NCI-H146 (cell line): ENCODE results near the gene CSHL1.

Experiments
- DNase-seq: peaks from one replicate; lab custom pipeline; 2025; lab: John Stamatoyannopoulos, UW

Gene CSHL1

DNA sequence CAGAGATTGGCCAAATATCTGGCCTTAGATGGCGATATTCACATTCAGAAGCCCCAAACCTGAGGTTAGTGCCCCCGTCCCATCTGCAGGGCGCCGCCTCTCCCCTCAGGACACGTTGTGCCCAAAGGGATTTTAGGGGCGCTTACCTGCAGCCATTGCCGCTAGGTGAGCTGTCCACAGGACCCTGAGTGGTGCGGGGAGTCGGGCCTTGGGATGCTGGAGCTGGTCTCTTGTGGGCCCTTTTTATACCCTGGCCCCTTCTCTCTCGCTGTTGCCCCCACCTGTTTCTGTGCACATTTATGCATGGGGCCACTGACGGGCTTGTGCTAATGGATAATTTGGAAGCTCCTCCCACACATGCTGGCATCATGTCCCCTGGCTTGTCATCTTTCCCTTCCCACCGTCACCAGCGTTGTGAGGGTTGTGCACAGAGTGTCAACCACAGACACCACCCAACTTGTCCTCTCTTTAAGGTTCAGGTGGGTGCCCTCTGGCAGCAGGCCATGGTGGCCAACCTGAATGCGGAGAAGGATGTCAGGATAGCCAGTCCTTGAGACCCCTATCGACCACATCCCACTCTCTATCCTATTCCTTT lies at the start of gene CSHL1:
Gene CSHL1, minus strand, starts transcription at position 218 of the 595 bp plus-strand sequence. Its CDS starts 62 bp downstream, at position 156.
- DNase-seq: no peak

DNA sequence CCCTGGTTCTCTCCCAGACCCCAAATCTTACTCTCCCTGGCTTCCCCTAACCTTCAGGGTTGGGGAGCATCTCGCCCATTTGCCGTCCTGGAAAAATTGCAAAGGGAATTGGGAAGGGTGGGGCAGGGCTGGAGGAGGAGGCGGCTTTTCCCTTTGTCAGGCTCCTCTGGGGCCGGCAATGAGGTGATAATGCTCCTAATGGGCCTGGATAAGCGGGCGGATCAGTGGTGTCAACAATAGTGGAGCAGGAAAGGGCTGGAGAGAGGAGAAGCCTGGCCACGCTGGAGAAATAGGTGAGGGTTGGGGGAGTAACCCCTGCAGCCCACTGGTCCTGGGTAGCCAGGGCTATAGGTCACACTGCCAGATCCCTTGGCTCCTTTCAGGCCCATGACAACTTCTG lies 49.4 kb upstream of the CSHL1 start:
- no peak for DNase-seq

DNA sequence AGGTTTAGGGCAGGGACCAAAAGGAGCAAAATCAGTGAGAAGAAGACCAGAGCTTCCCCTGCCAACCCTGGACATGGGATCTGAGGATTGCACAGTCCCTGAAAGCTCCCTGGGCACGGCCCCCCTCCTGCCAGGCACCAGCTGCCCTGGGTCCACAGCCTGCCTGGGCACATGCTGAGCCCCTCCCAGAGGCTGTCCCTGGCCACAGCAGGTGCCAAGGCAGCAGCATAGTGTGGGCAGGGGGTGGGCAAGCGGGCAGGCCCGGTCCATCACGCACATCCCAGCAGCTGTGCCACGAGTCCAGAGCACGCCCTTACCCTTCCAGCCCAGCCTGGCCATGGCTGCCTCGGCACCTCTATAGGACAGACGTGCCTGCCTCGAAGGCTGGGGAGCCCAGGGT lies 48.9 kb upstream of the CSHL1 start:
- no peak for DNase-seq

DNA sequence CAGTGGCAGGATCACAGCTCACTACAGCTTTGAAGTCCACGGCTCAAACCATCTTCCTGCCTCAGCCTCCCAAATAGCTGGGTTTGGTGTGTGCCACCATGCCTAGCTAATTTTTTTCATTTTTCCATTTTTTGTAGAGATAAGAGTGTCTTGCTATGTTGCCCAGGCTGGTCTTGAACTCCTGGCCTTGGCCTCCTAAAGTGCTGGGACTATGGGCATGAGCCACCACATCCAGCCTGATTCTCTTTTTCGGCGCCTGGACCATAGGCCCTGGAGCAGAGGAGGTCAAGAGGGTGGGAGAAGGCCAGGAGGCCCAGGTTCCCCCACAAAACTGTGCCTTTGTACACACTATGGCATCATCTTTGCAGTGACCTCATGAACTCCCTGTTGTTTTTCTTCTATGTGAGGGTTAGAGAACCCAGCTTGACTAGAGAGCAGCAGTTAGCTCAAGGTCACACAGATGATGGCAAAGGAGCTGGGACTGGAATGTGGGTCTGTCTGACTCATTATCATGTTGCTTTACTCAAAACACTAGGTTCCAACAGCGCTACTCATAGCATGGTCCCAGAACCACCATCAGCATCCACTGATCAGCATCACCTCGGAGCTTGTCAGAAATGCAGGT lies 45.4 kb upstream of the CSHL1 start:
- DNase-seq: no peak

DNA sequence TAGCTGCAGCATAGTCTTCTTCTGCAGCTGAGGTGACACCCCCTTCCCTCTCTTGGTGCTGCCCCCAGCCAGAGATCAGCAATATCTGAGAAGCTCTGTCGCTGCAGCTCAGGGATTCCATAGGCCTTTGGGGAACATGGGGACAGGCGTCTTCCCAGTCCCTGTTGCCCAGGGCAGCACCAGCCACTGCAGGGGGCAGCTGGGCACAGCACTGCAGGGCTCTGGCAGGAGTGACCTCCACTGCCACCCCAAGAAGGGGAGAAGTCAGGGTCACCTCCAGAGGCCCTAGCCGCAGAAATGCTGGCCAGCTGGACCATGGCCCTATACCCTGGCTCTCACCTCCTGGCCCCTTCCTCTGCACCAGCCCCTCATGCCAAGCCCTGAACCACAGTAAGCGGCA lies 44.7 kb upstream of the CSHL1 start:
- DNase-seq: no peak

DNA sequence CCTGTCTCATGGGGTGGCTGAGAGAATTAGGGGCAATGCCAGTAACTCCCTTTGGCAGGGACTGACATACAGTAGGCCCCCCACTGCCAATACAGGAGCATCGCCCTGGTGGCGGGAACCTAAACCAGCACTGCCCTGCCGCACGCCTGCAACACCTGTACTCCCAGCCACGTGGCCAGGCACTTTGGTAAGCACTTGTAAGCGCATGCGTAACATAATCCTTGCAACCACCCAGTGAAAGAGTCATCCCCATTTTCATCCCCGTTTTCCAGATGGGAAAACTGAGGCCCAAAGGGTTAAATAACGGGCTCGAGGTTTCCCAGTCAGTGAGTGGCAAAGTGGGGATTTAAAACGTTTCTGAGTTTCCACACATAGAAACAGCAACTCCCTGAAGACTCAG lies 44.2 kb upstream of the CSHL1 start:
- DNase-seq: no peak

GRCh38 chr17:63954402-63955063 lies 43.5 kb upstream of the CSHL1 start:
- DNase-seq: no peak

- DNase-seq: peak; percentile 52
These were observed 40.2 kb upstream of the CSHL1 start for GRCh38 chr17:63950940-63951907.

DNA sequence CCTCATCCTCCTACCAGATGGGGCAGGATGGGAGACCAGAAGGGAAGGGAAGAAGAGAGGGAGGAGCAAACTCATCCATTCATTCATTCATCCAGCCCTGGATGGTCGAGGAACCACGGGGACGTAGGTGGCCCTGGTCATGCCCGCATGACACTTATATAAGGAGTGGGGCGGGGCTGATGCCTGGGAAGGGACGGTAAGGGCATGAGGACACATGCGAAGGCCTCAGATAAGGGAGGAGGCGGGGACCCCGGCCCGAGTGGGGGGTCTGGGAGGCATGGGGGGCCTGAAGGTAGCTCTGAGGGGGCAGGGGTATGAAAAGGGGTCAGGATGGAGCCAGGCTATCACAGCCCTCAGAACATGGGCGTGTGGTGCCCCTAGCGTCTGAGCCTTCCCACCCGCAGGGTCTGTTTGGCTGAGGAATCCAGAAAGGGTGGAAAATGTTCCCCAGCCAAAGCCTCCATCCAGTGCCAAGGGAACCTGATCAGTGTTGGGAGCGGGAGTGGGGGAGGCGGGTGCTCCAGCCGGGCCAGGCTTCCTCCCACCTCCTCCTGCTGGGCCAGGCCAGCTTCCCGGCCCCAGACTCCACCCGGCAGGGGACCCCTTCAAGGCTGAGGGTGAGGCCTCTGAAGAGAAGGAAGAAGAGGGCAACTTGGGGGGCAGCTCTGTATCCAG lies 38.7 kb upstream of the CSHL1 start:
- DNase-seq: no peak

GRCh38 chr17:63948521-63948920 lies 37.5 kb upstream of the CSHL1 start:
- no peak for DNase-seq

DNA sequence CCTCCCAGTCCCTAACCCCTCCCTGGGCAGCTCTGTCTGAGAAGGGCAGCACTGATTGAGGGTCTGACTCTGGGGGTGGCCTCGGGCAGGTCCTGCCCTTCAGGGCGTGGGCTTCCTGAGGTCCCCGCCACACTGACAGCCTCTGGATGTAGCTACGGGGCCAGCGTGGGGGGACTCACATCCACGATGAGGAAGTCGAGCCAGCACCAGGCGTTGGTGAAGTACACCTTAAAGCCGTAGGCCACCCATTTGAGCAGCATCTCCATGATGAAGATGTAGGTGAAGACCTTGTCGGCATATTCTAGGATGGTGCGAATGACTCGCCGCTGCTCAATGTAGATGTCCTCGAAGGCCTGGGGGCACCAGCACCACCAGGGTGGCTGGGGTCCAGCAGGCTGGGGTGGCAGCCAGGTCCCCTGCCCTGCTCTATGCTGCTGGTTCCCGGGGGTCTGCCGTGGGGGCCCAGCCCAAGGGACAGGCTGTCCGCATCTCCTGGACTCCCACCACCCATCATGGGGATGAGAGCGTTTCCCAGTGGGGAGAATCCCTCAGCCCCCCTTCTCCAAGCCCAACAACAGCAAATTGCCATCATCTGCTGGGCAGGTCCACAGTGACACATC lies 36.8 kb upstream of the CSHL1 start:
- no peak for DNase-seq

- DNase-seq: peak; percentile 45
These were observed 35.6 kb upstream of the CSHL1 start for GRCh38 chr17:63946440-63947363.

DNA sequence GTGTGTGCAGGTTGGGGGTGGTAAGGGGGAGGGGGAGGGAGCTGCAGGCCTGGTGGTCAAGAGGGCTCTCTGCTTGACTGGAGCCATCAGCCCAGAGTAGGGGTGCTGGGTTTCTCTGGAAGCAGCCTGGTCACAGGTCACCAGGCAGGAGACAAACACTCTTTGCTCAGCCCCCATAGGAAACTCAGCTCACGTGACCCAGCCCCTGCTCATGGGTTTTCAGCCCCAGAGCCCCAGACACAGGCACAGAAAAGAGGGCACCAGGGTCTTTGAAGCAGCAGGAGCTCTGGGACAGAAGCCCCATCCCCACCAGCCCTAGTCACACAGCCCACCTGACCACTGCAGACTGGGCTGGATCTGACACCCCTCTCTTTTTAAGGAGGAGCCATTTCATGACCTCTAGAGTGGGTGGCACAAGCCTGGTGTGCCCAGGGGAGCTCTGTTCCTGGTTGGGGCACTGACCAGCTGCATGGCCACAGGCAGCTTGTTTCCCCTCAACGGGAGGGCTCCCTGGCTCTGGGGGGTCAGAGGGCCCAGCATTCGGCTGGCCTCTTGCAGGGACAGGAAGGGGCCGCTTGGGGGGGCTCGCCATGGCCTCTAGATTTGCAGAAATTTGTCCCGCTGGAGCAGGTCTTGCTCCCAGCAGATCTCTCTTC lies 34.9 kb upstream of the CSHL1 start:
- DNase-seq: no peak

DNA sequence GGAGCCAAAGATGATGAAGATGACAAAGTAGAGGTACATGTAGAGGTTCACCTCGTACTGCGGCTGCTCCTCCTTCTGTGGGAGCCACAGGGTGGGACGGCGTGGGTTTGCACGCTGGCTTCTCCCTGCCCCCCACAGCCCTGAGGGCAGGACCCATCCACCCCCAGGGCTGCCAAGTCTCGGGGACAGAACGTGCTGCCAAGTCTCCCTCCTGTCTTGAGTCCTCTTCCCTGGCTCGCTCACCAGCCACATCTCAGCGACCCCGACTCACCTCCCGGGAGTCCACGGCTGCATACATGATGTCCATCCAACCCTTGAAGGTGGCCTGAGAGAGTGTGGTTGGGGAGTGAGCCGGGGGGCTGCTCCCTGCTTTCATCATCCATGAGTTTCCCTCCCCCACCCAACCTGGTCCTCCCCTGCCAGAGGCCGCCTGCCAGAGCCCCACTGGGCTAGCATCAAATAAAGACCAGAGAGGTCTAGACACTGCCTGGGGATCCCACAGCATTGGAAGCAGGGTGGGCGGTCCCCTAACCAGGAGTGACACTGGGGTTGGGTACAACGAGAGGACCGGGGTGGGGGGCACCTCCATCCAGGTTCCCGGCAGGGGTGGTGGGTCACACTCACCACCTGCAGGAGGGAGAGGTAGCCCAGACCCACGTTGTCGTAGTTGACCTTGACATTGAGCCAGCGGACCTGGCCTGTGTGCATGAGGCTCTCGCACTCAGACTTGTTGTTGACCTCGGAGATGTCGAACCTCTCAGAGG lies 33.9 kb upstream of the CSHL1 start:
- DNase-seq: no peak

DNA sequence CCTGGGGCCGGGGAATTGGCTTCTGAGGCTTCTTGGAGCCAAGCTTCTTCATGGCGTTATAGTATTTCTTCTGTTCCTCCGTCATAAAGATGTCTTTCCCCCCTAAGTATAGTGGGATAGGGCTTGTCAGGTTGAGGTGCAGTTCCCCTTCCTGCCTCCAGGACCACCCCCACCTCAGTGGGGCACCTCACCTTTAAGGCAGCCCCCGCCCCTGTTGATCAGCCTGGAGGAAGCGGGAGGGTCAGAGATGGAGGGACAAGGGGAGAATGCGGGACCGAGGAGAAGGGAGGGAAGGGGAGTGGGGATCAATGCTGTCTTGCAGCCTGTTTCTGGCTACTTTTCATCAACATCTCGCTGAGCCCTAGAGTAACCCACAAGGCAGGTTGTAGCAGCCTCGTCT lies 32.7 kb upstream of the CSHL1 start:
- DNase-seq: no peak

GRCh38 chr17:63942309-63942985 lies 31.4 kb upstream of the CSHL1 start:
- no peak for DNase-seq

- no peak for DNase-seq
These were observed 30.7 kb upstream of the CSHL1 start for GRCh38 chr17:63941751-63942150.

GRCh38 chr17:63941162-63941561 lies 30.1 kb upstream of the CSHL1 start:
- no peak for DNase-seq
